C4-2B (cell line): Measurements from ENCODE around the gene TH.
"Not testable (repeated sequence)": the region's sequence is repeated elsewhere in the genome, so short reads cannot be mapped to it uniquely, and the experiment has no call there.

Experiments used
- H3K27ac ChIP-seq: fragments of 450-650 bp; 2 replicates; pipeline ENCODE4 v1.5.1; 2017
- ZFX ChIP-seq: fragments of 450-650 bp; IDR thresholded peaks from 2 replicates; pipeline ENCODE4 v1.6.1; 2017
- TF ChIP-seq, protein P1 (sequence below): fragments of 450-650 bp; conservative IDR thresholded peaks from 2 replicates; pipeline ENCODE4 v1.5.1; 2017; ENCODE audit warnings: mild to moderate bottlenecking

The TH gene

DNA sequence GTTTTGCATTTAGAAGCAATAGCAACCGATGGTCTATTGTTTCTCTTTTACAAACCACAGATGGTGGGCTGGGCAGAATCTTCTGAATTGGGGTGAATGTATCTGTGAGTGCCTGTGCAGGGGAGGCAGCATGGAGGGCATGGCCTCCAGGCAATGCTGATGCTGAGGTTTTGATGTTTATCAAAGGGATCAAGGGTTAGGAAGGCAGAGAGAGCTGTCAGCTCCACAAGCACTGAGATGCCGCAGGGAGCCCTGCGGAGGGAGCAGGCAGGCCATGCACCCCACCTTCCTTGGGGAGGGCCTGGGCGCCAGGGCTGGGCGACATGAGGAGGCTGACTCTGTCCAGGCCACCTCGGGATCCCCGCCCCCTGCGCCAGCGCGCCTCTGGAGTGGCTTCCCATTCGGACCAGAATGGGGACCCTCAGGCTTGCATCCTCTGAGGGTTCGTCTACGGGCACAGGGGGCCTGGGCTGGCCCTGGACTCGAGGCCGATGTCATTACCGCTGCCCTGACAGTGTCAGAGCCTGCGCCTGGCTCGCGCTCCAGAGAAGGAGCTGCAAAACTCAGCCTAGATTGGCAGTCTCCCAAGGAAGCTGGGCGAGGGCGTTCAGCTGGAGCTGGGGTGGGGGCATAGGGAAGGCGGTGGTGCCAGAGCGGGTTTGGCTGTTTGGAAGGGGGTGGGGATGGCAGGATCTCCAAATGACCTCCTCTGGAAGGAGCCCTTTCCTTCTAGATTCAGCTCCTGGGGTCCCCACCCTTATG lies 13.9 kb upstream of the TH start:
- H3K27ac ChIP-seq, result no peak overlapping the region
- no peak for TF ChIP-seq ZFX
- TF ChIP-seq, protein P1, sequence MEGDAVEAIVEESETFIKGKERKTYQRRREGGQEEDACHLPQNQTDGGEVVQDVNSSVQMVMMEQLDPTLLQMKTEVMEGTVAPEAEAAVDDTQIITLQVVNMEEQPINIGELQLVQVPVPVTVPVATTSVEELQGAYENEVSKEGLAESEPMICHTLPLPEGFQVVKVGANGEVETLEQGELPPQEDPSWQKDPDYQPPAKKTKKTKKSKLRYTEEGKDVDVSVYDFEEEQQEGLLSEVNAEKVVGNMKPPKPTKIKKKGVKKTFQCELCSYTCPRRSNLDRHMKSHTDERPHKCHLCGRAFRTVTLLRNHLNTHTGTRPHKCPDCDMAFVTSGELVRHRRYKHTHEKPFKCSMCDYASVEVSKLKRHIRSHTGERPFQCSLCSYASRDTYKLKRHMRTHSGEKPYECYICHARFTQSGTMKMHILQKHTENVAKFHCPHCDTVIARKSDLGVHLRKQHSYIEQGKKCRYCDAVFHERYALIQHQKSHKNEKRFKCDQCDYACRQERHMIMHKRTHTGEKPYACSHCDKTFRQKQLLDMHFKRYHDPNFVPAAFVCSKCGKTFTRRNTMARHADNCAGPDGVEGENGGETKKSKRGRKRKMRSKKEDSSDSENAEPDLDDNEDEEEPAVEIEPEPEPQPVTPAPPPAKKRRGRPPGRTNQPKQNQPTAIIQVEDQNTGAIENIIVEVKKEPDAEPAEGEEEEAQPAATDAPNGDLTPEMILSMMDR, result no peak

DNA sequence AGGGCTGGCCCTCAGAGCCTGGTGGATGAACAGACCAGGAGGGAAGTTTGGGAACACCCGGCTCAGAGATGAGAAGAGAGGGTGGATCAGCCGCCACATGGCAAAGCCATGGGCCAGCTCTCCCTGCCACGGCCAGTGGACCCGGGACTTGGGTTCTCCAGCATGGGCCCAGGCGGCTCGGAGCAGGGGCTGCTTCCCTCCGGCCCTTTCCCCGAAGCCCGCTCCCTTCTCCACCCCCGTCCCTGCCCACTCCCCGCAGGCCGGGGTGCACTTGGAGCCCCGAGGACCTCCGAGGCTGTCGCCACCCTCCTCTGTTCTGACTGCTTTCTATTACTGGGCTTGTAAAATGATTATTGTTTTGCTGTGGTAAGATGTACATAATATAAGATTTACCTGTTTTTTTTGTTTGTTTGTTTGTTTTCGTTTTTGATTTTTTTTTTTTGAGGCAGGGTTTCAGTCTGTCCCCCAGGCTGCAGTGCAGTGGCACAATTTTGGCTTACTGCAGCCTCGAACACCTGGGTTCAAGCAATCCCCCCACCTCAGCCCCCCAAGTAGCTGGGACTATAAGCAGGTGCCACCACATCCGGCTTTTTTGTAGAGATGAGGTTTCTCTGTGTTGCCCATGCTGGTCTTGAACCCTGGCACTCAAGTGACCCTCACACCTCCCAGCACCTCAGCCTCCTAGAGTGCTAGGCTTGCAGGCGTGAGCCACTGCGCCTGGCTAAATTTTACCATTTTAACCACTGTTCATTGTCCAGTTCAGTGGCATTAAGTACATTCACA lies 11.3 kb upstream of the TH start:
- no peak overlapping the region for H3K27ac ChIP-seq
- TF ChIP-seq, protein P1, result no peak
- no peak for TF ChIP-seq ZFX

- TF ChIP-seq ZFX, result no peak
- no peak overlapping the region for H3K27ac ChIP-seq
Observed at GRCh38 chr11:2182075-2182474, 10.5 kb upstream of the TH start.

DNA sequence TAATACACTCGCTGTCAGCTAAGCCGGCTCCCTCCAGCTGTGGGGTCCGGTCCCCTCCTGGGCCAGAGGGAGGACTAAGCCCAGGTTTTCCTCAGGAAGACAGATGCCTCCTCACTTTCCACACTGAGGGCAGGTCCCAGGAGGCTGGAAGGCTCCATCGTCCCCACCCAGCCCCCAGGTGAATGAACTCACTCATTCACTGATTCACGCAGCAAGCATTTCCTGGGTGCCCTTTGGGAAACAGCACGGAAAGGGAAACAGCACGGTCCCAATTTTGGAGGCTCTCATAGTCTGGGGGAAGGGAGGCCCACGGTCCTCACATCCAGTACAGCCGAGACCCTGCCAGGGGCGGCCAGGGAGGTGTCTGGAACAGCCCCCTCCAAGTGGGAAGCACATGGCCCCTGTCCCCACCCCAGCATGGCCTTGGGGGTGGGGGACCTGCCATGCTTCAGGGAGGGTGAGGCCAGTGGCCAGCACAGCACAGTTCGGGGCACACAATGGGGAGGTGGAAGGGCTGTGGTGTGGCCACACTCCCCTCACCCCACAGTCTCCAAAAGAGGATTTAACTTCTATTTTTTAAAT lies 9.3 kb upstream of the TH start:
- H3K27ac ChIP-seq, result no peak overlapping the region
- TF ChIP-seq, protein P1, result no peak
- no peak for TF ChIP-seq ZFX

DNA sequence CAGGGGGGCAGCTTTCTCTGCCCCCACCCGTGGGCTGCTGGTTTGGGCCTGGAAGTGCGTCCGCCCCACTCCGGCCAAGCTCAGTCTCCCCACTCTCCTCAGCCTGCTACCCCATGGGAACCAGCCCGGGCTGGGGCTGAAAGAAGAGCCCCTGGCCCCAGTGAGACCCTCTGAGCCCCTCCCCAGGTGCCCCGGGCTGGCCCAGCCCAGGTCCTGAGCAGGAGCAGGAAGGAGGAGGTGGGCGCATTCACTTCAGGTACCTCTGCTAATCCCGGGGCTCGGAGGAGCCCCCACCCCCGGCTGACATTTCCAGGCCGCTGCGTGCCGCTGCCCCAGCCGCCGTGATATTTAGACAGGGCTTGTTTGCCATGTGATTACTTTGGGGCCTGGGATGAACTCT lies 8.7 kb upstream of the TH start:
- no peak overlapping the region for H3K27ac ChIP-seq
- TF ChIP-seq ZFX, result no peak
- TF ChIP-seq, protein P1, result no peak

DNA sequence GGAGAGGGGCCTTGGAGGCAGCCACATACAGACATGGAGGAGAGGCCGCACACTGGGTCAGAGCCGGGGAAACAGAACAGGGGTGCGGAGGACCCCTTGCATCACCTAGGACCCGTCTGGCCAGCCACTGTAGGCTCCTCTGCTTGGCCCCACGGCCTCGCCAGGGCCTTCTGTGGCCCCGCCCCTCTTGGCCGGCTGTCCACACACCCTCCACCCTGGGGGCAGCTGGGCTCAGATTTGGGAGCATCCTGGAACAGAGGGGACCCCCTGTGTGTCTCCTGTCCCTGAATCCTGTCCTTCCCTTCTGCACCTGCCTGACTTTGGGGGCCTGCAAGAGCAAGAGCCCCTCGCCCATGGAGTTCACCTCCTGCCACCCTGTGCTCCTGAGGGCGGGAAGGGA lies 7.9 kb upstream of the TH start:
- TF ChIP-seq ZFX, result no peak
- TF ChIP-seq, protein P1, result no peak
- no peak overlapping the region for H3K27ac ChIP-seq

GRCh38 chr11:2178906-2179494 lies 7.4 kb upstream of the TH start:
- H3K27ac ChIP-seq, result no peak overlapping the region
- TF ChIP-seq, protein P1, result no peak
- TF ChIP-seq ZFX, result no peak

GRCh38 chr11:2178055-2178773 lies 6.6 kb upstream of the TH start:
- not testable (repeated sequence) for H3K27ac ChIP-seq
